MG63 (cell line): ENCODE data around the gene DHRSX. TPM values are rescaled to one million over a fixed set of nuclear protein-coding genes. Genes with fewer than 3 reads are reported as not detected.
"Not testable (repeated sequence)": the region's sequence is repeated elsewhere in the genome, so short reads cannot be mapped to it uniquely, and the experiment has no call there.

Experiments used
- DNase-seq: peaks from one replicate; pipeline ENCODE4 v3.0.0-alpha.2; 2020
- H3K27me3 ChIP-seq: fragments of 250-450 bp; sonication (Bioruptor Pico); 2 replicates; pipeline ENCODE4 v1.5.1; 2020; ENCODE audit warnings: mild to moderate bottlenecking, moderate library complexity
- H3K36me3 ChIP-seq: fragments of 250-450 bp; sonication (Bioruptor Pico); 2 replicates; pipeline ENCODE4 v1.5.1; 2020; ENCODE audit warnings: mild to moderate bottlenecking, moderate library complexity
- H3K4me3 ChIP-seq: fragments of 250-450 bp; sonication (Bioruptor Pico); 2 replicates; pipeline ENCODE4 v1.5.1; 2020; ENCODE audit warnings: mild to moderate bottlenecking, moderate library complexity
- H3K9me3 ChIP-seq: fragments of 250-450 bp; sonication (Bioruptor Pico); 2 replicates; pipeline ENCODE4 v1.5.1; 2020; ENCODE audit warnings: mild to moderate bottlenecking, moderate library complexity
- total RNA-seq: library from RNA; depleted of rRNA; stranded (reverse); fragments of >200 nt; shearing (Covaris generic); gene quantifications from 2 replicates; pipeline ENCODE4 v1.2.3, GENCODE V29; 2014; ENCODE audit warnings: low replicate concordance

DHRSX gene
- total RNA-seq, 1 experiment from 2014 or later = 18.6 TPM

GRCh38 chrX:2388669-2389068 lies 112.1 kb downstream of the DHRSX start:
- no peak overlapping the region for H3K4me3 ChIP-seq
- H3K27me3 ChIP-seq = no peaks in the 10 kb centered on the region
- peaks cover 21% of the 10 kb centered on the region for H3K36me3 ChIP-seq

DNA sequence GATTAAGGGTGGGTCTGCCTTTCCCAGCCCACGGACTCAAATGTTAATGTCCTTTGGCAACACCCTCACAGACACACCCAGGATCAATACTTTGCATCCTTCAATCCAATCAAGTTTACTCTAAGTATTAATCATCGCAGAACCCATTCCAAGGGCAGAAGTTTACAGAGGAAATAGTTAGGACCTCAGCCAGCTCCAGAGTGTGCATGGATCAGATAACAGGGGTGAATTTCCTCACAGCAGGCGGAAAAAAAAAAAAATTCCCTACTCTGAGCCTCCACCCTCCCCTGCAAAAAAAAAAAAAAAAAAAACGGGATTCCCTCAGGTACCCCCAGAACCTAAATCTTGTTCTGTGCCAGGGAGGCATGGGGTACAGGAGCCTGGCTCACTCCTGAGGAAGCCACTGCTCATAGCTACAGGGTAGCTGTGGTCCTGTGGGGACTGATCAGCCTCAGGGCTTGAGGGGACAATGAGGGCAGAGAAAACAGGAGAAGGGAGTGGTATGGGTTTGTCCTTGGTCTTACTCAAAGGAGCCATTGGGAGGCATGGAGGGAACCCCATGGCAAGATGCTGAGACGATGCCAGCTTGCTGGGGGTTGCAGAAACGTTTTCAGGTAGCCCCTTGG lies 113.0 kb downstream of the DHRSX start:
- H3K4me3 ChIP-seq = no peak overlapping the region
- H3K36me3 ChIP-seq = peaks cover 21% of the 10 kb centered on the region
- no peaks in the 10 kb centered on the region for H3K27me3 ChIP-seq
- DNase-seq = peak; percentile 62
- peaks cover 19% of the 10 kb centered on the region for H3K9me3 ChIP-seq

More at GRCh38 chrX:2388669-2389068, 112.1 kb downstream of the DHRSX start:
- H3K9me3 ChIP-seq = peaks cover 16% of the 10 kb centered on the region
- DNase-seq = no peak

DNA sequence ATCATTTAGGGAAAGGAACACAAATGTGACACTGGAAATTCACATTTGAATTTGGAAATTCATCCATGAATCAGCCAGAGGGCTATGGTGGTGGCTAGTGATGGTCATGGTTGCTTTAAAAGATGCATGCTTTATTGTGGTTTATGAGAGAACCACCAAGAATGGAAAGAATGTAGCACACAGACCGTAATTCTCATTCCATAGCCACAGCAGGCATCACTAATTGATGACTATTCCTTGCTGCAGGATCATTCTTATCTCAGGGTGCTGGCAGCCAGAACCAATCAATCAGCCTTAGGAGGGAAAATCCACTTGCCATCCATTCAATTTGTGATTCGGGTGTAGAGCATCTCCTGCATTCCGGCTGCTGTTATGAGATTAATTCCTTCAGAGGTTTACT lies 115.6 kb downstream of the DHRSX start:
- Histone ChIP-seq H3K36me3 (peaks cover 13% of the 10 kb centered on the region), H3K27me3 (no peaks in the 10 kb centered on the region), H3K9me3 (peaks cover 11% of the 10 kb centered on the region), H3K4me3 (no peak overlapping the region)
- DNase-seq = peak; percentile 71

DNA sequence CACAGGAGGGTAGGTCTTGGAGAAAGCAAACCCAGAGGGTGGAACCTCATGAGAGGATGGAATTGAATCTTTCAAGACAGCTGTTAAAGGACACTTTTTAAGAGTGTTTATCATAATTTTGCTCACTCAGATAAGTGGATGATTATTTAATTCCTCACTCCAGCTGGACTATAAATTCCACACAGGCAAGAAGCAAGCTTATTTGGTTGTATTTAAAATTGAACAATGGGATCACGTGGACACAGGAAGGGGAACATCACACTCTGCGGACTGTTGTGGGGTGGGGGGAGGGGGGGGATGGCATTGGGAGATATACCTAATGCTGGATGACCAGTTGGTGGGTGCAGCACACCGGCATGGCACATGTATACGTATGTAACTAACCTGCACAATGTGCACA lies 116.3 kb downstream of the DHRSX start:
- H3K36me3 ChIP-seq = peaks cover 13% of the 10 kb centered on the region
- DNase-seq = no peak
- H3K9me3 ChIP-seq = peaks cover 11% of the 10 kb centered on the region
- no peaks in the 10 kb centered on the region for H3K27me3 ChIP-seq
- H3K4me3 ChIP-seq = no peak overlapping the region

DNA sequence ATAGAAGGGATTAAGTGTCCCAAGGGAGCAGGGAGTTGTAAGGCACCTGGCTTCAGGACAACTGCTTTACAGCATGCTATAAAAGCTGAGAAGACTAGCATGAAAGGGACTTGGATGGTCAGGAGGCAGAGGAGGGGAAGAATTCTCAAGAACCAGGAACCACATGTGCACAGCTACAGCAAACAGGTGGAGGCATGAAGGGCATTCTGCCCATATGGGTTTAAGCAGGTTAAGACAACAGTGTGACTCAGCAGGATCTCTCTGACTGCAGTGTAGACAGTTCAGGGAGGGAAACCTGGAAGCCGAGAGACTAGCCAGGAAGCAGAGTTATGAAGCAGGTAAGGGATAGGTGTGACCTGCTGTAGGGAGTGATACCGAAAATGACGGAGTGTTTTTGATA lies 117.0 kb downstream of the DHRSX start:
- Histone ChIP-seq H3K27me3 (no peaks in the 10 kb centered on the region), H3K36me3 (peaks cover 13% of the 10 kb centered on the region), H3K4me3 (no peak overlapping the region), H3K9me3 (peaks cover 11% of the 10 kb centered on the region)
- DNase-seq = no peak

- Histone ChIP-seq H3K4me3 (no peak overlapping the region), H3K36me3 (peaks cover 13% of the 10 kb centered on the region), H3K27me3 (no peaks in the 10 kb centered on the region), H3K9me3 (peaks cover 11% of the 10 kb centered on the region)
- DNase-seq = no peak
Observed at GRCh38 chrX:2383144-2383543, 117.6 kb downstream of the DHRSX start.

- not testable (repeated sequence) for DNase-seq, H3K4me3 ChIP-seq, H3K27me3 ChIP-seq
- peaks cover 11% of the 10 kb centered on the region for H3K9me3 ChIP-seq
- H3K36me3 ChIP-seq = peaks cover 15% of the 10 kb centered on the region
Observed at GRCh38 chrX:2382433-2383048, 118.2 kb downstream of the DHRSX start.

GRCh38 chrX:2376166-2376565 lies 124.6 kb downstream of the DHRSX start:
- no peaks in the 10 kb centered on the region for H3K9me3 ChIP-seq

DNA sequence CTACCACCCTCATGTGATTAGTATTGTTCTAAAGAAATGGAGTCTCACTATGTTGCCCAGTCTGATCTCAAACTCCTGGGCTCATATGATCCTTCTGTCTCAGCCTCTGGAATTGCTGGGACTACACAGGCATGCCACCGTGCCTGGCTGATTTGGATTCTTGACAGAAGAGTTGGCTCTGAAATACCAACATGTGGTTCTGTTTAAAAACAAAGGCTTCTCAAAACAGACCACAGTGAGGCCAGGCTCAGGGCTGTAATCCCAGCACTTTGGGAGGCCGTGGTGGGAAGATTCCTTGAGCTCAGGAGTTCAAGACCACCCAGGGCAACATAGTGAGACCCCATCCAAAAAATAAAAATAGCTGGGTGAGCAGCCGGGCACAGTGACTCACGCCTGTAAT lies 126.7 kb downstream of the DHRSX start:
- H3K36me3 ChIP-seq = peaks cover 4% of the 10 kb centered on the region; the same call in 1 of the 2 replicates
- H3K27me3 ChIP-seq = no peaks in the 10 kb centered on the region
- DNase-seq = peak; percentile 51
- no peaks in the 10 kb centered on the region for H3K9me3 ChIP-seq
- no peak overlapping the region for H3K4me3 ChIP-seq

More at GRCh38 chrX:2376166-2376565, 124.6 kb downstream of the DHRSX start:
- H3K4me3 ChIP-seq = no peak overlapping the region
- H3K36me3 ChIP-seq = peaks cover 6% of the 10 kb centered on the region
- no peaks in the 10 kb centered on the region for H3K27me3 ChIP-seq
- DNase-seq = no peak

DNA sequence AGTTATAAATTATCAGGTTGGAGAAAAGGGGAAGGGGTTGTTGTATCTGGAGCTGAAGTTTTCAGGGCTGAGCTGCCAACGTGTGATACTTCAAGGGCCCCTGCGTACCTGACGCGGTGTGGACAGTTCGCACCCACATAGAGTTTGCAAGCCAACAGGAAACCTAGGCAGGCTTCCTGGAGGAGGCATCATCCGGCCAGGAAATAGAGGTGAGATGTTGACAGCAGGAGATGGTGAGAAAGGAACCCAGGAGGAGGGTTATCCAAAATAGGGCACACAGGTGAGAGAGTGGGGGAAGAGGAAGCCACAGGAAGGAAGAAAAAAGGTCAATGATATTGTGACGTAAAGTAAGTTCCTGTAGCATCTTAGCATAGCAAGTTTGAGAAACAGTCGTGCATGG lies 127.2 kb downstream of the DHRSX start:
- Histone ChIP-seq H3K4me3 (no peak overlapping the region), H3K9me3 (no peaks in the 10 kb centered on the region), H3K27me3 (no peaks in the 10 kb centered on the region), H3K36me3 (peaks cover 4% of the 10 kb centered on the region; the same call in 1 of the 2 replicates)
- DNase-seq = no peak

DNA sequence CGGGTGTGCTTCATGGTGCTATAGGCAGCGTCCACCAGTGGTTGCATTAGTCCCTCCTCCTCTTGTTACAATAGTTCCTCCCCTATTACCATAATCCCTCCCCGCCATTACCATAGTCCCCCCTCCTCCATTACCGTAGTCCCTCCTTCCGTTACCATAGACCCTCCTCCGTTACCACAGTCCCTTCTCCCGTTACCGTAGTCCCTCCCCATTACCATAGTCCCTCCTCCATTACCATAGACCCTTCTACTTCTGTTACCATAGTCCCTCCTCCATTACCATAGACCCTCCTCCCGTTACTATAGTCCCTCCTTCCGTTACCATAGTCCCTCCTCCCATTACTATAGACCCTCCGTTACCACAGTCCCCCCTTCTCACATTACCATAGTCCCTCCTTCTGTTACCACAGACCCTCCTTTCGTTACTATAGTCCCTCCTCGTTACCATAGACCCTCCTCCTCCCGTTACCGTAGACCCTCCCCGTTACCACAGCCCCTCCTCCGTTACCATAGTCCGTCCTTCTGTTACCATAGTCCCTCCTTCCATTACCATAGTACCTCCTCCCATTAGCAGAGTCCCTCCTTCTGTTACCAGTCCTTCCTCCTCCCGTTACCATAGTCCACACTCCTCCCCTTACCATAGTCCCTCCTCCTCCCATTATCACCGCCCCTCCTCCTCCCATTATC lies 129.6 kb downstream of the DHRSX start:
- no peak for DNase-seq
- Histone ChIP-seq H3K9me3 (no peaks in the 10 kb centered on the region; the same call in 1 of the 2 replicates), H3K36me3 (peaks cover 2% of the 10 kb centered on the region; the same call in 1 of the 2 replicates), H3K4me3 (no peak overlapping the region), H3K27me3 (no peaks in the 10 kb centered on the region)

DNA sequence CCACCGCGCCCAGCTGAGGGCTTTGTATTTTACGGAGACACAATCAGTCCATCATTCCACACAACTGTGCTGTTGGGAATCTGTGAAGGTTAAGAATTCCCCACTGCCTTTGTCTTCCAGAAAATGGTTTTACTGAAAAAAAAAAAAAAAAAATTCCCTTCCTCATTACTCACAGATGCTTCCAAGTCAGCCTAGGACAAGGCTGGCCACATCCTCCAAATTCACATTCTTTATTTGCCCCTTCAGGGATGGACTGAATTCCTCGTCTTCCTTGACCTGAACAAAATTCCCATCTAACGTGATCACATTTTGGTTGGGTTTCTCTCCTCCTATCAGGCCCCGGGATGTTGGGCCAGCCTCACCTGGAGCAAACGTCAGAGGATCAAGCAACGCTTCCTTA lies 130.3 kb downstream of the DHRSX start:
- H3K4me3 ChIP-seq = no peak overlapping the region
- H3K36me3 ChIP-seq = peaks cover 2% of the 10 kb centered on the region; the same call in 1 of the 2 replicates
- H3K27me3 ChIP-seq = no peaks in the 10 kb centered on the region
- no peaks in the 10 kb centered on the region; the same call in 1 of the 2 replicates for H3K9me3 ChIP-seq
- DNase-seq = no peak

DNA sequence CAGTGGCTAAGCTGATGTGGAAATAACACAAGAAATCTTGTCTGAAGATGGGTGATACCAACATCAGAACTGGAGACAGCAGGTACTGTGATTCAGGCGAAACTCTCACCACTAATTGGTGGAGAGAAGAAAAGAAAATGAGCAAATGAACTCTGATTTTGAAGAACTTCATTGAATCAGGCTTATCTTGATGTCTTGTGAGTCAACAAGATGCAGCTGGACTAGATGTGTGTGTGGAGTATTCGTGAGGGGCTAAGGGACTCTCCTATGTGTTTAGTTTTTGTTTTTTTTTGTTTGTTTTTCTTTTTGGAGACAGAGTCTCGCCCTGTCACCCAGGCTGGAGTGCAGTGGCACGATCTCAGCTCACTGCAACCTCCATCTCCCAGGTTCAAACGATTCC lies 131.6 kb downstream of the DHRSX start:
- Histone ChIP-seq H3K27me3 (no peaks in the 10 kb centered on the region), H3K36me3 (peaks cover 2% of the 10 kb centered on the region), H3K9me3 (peaks cover 6% of the 10 kb centered on the region), H3K4me3 (no peak overlapping the region)
- DNase-seq = no peak

- Histone ChIP-seq H3K4me3 (no peak overlapping the region), H3K27me3 (no peaks in the 10 kb centered on the region), H3K9me3 (peaks cover 9% of the 10 kb centered on the region), H3K36me3 (peaks cover 4% of the 10 kb centered on the region)
- DNase-seq = no peak
Observed at GRCh38 chrX:2360731-2361130, 140.0 kb downstream of the DHRSX start.

GRCh38 chrX:2359522-2359921 lies 141.3 kb downstream of the DHRSX start:
- H3K4me3 ChIP-seq, H3K27me3 ChIP-seq, H3K9me3 ChIP-seq, H3K36me3 ChIP-seq, DNase-seq: not testable (repeated sequence)

- H3K9me3 ChIP-seq = no peaks in the 10 kb centered on the region
- peak; percentile 90 for DNase-seq
- no peaks in the 10 kb centered on the region for H3K36me3 ChIP-seq
- no peaks in the 10 kb centered on the region for H3K27me3 ChIP-seq
- H3K4me3 ChIP-seq = no peak overlapping the region
Observed at GRCh38 chrX:2351999-2352995, 148.5 kb downstream of the DHRSX start.
